Fibroblast of lung (primary cell): ENCODE measurements around the gene SERGEF. TPM values are rescaled to one million over a fixed set of nuclear protein-coding genes. Genes with fewer than 3 reads are reported as not detected.
A peak's percentile ranks its signal among the peaks of the same experiment; 100 is the strongest.

Experiments used
- DNase-seq, 2 donors: peaks; one replicate each; pipeline versions ENCODE4 v3.0.0 to v3.0.0-alpha.2; 2010; ENCODE audit warnings: low read depth in 2 of 2
- H2AFZ ChIP-seq: 2 replicates; pipeline ENCODE4 v1.5.1; 2012; ENCODE audit warnings: low read length, control low read depth, inconsistent platforms
- H3K27ac ChIP-seq: 2 replicates; pipeline ENCODE4 v1.5.1; 2011; ENCODE audit warnings: low read length, control low read depth; ENCODE audit not compliant: insufficient read depth
- H3K27me3 ChIP-seq: 2 replicates; pipeline ENCODE4 v1.5.1; 2011; ENCODE audit warnings: mild to moderate bottlenecking, low read length; ENCODE audit not compliant: control insufficient read depth, insufficient read depth
- H3K36me3 ChIP-seq: 2 replicates; pipeline ENCODE4 v1.5.1; 2011; ENCODE audit warnings: low read length; ENCODE audit not compliant: control insufficient read depth, insufficient read depth
- H3K4me1 ChIP-seq: 2 replicates; pipeline ENCODE4 v1.5.1; 2011; ENCODE audit warnings: low read length; ENCODE audit not compliant: control insufficient read depth, insufficient read depth; ENCODE audit errors: extremely low read depth
- H3K4me2 ChIP-seq: 2 replicates; pipeline ENCODE4 v1.5.1; 2011; ENCODE audit warnings: low read length, control low read depth; ENCODE audit not compliant: insufficient read depth; ENCODE audit errors: extremely low read depth
- H3K4me3 ChIP-seq, 4 experiments: fragments of 200-600 bp in 1 of 4; sonication (generic) in 1 of 4; replicated peaks in 1 of 4; 2 replicates each; pipeline ENCODE4 v1.5.1; 2011 to 2016; ENCODE audit warnings: low read length in 4 of 4, low read depth in 3 of 4, mild to moderate bottlenecking in 3 of 4, control low read depth in 2 of 4, inconsistent platforms in 1 of 4, mixed read lengths in 1 of 4; ENCODE audit not compliant: insufficient read depth in 1 of 4; ENCODE audit errors: control extremely low read depth in 1 of 4
- H3K79me2 ChIP-seq: 2 replicates; pipeline ENCODE4 v1.5.1; 2012; ENCODE audit warnings: mild to moderate bottlenecking, low read length, inconsistent platforms; ENCODE audit not compliant: control insufficient read depth, insufficient read depth
- H3K9ac ChIP-seq: 2 replicates; pipeline ENCODE4 v1.5.1; 2011; ENCODE audit warnings: mild to moderate bottlenecking, low read length, control low read depth; ENCODE audit not compliant: insufficient read depth
- H3K9me3 ChIP-seq: 2 replicates; pipeline ENCODE4 v1.5.1; 2012; ENCODE audit warnings: low read depth, low read length; ENCODE audit not compliant: control insufficient read depth, insufficient read depth
- H4K20me1 ChIP-seq: 2 replicates; pipeline ENCODE4 v1.5.1; 2011; ENCODE audit warnings: low read length; ENCODE audit not compliant: control insufficient read depth, insufficient read depth; ENCODE audit errors: extremely low read depth
- CTCF ChIP-seq, 2 donors: IDR thresholded peaks in 1 of 2; conservative IDR thresholded peaks in 1 of 2; 1 replicate in 1 of 2; 2 replicates in 1 of 2; pipeline ENCODE4 v1.5.1; 2011 to 2012; ENCODE audit warnings: low read length in 2 of 2, control low read depth in 1 of 2, inconsistent platforms in 1 of 2, low read depth in 1 of 2, mild to moderate bottlenecking in 1 of 2
- EZH2 ChIP-seq: IDR thresholded peaks from 2 replicates; pipeline ENCODE4 v1.5.1; 2012; ENCODE audit warnings: low read length, control low read depth, mild to moderate bottlenecking; ENCODE audit errors: missing control alignments
- polyA plus RNA-seq, 2 donors: library from polyadenylated mRNA; depleted of rRNA in 1 of 2; stranded (reverse) in 1 of 2; unstranded in 1 of 2; fragments of >200 nt; gene quantifications; 2 replicates each; pipeline ENCODE4 v1.2.1, GENCODE V29; 2011 to 2012; ENCODE audit warnings: missing spikeins in 1 of 2
- total RNA-seq: library from RNA; depleted of rRNA; stranded (reverse); fragments of >200 nt; gene quantifications from 2 replicates; pipeline ENCODE4 v1.2.1, GENCODE V29; 2014

SERGEF gene
- total and polyA plus RNA-seq, 2 donors (not counting 1 experiment from before 2014, with no cell fraction given) = 14.5 to 38.5 TPM

GRCh38 chr11:17915500-17916143 lies 97.2 kb downstream of the SERGEF start:
- no peak overlapping the region for H3K9ac ChIP-seq
- no peaks in the 10 kb centered on the region for H3K27me3 ChIP-seq
- no peaks in the 10 kb centered on the region for H4K20me1 ChIP-seq
- no peaks in the 10 kb centered on the region for H3K4me1 ChIP-seq
- H3K36me3 ChIP-seq = no peaks in the 10 kb centered on the region
- H3K79me2 ChIP-seq = no peaks in the 10 kb centered on the region
- H3K4me3 ChIP-seq = no peak overlapping the region
- no peaks in the 10 kb centered on the region for H3K9me3 ChIP-seq
- H3K4me2 ChIP-seq = no peak overlapping the region
- TF ChIP-seq EZH2 (no peak), CTCF (conservative IDR thresholded peaks at IDR 0.05 in 1 of 2, IDR thresholded peaks at IDR 0.05 in 1 of 2; ENCODE audit: low read depth in 1 of 2, low read length in 2 of 2) (no peak)
- H3K27ac ChIP-seq = no peak overlapping the region
- peak in 1 of 2 donors; percentile 22 for DNase-seq
- no peak overlapping the region for H2AFZ ChIP-seq

GRCh38 chr11:17914957-17915356 lies 97.9 kb downstream of the SERGEF start:
- no peak overlapping the region for H2AFZ ChIP-seq
- H3K4me3 ChIP-seq = no peak overlapping the region
- no peaks in the 10 kb centered on the region for H3K27me3 ChIP-seq
- H3K9me3 ChIP-seq = no peaks in the 10 kb centered on the region
- no peak for TF ChIP-seq EZH2
- no peak for TF ChIP-seq CTCF (conservative IDR thresholded peaks at IDR 0.05 in 1 of 2, IDR thresholded peaks at IDR 0.05 in 1 of 2; ENCODE audit: low read depth in 1 of 2, low read length in 2 of 2)
- no peaks in the 10 kb centered on the region for H4K20me1 ChIP-seq
- no peaks in the 10 kb centered on the region for H3K36me3 ChIP-seq
- no peak overlapping the region for H3K4me2 ChIP-seq
- H3K4me1 ChIP-seq = no peaks in the 10 kb centered on the region
- H3K79me2 ChIP-seq = no peaks in the 10 kb centered on the region
- no peak overlapping the region for H3K9ac ChIP-seq
- no peak overlapping the region for H3K27ac ChIP-seq
- DNase-seq = no peak

GRCh38 chr11:17907046-17907445 lies 105.8 kb downstream of the SERGEF start:
- H3K36me3 ChIP-seq = no peaks in the 10 kb centered on the region
- DNase-seq = no peak
- H3K9me3 ChIP-seq = no peaks in the 10 kb centered on the region
- H3K4me1 ChIP-seq = no peaks in the 10 kb centered on the region
- no peak overlapping the region for H3K27ac ChIP-seq
- no peak for TF ChIP-seq CTCF (conservative IDR thresholded peaks at IDR 0.05 in 1 of 2, IDR thresholded peaks at IDR 0.05 in 1 of 2; ENCODE audit: low read depth in 1 of 2, low read length in 2 of 2)
- TF ChIP-seq EZH2 = no peak
- no peaks in the 10 kb centered on the region for H3K27me3 ChIP-seq
- no peaks in the 10 kb centered on the region for H4K20me1 ChIP-seq
- no peak overlapping the region for H3K4me2 ChIP-seq
- no peak overlapping the region for H2AFZ ChIP-seq
- H3K4me3 ChIP-seq = no peak overlapping the region
- no peaks in the 10 kb centered on the region for H3K79me2 ChIP-seq
- no peak overlapping the region for H3K9ac ChIP-seq
